Colonic mucosa (tissue), 4 donors: ENCODE data around the gene WDR44. TPM values are rescaled to one million over a fixed set of nuclear protein-coding genes. Genes with fewer than 3 reads are reported as not detected.

Experiments used
- DNase-seq: peaks from one replicate; pipeline ENCODE4 v3.0.0-alpha.2; 2020
- H3K27ac ChIP-seq: fragments of 200-600 bp; one replicate; pipeline ENCODE4 v1.8.0; 2021
- H3K27me3 ChIP-seq: fragments of 200-600 bp; one replicate; pipeline ENCODE4 v1.8.0; 2021
- H3K36me3 ChIP-seq: fragments of 200-600 bp; one replicate; pipeline ENCODE4 v1.8.0; 2021
- H3K4me1 ChIP-seq: fragments of 200-600 bp; one replicate; pipeline ENCODE4 v1.8.0; 2021; ENCODE audit warnings: mild to moderate bottlenecking
- H3K4me3 ChIP-seq: fragments of 200-600 bp; one replicate; pipeline ENCODE4 v1.8.0; 2021
- H3K9ac ChIP-seq, 2 donors: one replicate each; pipeline ENCODE4 v1.7.0; 2013; ENCODE audit warnings: control low read depth in 2 of 2, low read depth in 2 of 2, low read length in 2 of 2
- H3K9me3 ChIP-seq: fragments of 200-600 bp; one replicate; pipeline ENCODE4 v1.8.0; 2021
- CTCF ChIP-seq: fragments of 200-600 bp; IDR thresholded peaks from one replicate; pipeline ENCODE4 v1.8.0; 2022; ENCODE audit warnings: antibody characterized with exemption, mild to moderate bottlenecking
- intact Hi-C: fragments of 100-400 bp; cut with DNase I; formaldehyde crosslinking; loops from one replicate; pipeline ENCODE4 v1.14.1; 2022
- total RNA-seq, 2 donors: library from RNA; stranded (reverse); fragmentation: NEBNext Ultra II Directional in 1 of 2; extraction: Animal tissue kit (Norgen Biotek cat#: 25700) in 1 of 2; gene quantifications; one replicate each; pipeline ENCODE4 v1.2.1, GENCODE V29; 2021
- donor health status: healthy.
- donor health status: DM: no; HTN: no; CAD: no.
- donor health status: DM: no; HTN: no; CAD: no.

The WDR44 gene
- total RNA-seq, 2 donors from 2014 or later = 8.0 to 13.4 TPM

DNA sequence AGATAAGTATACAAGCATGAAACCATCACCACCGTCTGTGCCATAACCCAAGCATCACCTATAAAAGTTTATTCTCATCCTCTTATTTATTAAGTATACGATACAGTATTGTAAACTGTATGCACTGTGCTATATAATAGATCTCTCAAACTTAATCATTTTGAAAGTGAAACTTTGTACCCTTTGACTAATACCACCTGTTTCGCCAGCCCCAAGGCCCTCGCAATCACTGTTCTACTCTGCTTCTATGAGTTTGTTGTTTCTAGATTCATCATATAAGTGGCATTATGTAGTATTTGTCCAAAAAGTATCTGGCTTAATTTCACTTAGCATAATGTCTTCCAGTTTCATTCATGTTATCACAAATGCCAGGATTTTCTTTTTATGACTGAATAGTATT is 77.7 kb downstream of the WDR44 start:
- H3K9ac ChIP-seq = no peak overlapping the region
- H3K4me1 ChIP-seq = no peaks in the 10 kb centered on the region
- TF ChIP-seq CTCF = no peak
- no peaks in the 10 kb centered on the region for H3K9me3 ChIP-seq
- H3K27me3 ChIP-seq = no peaks in the 10 kb centered on the region
- no peak overlapping the region for H3K27ac ChIP-seq
- H3K4me3 ChIP-seq = no peak overlapping the region
- DNase-seq = no peak
- H3K36me3 ChIP-seq = no peaks in the 10 kb centered on the region
- intact Hi-C loops = no loop called here

GRCh38 chrX:118432799-118433198 is 86.9 kb downstream of the WDR44 start:
- Histone ChIP-seq H3K9me3 (no peaks in the 10 kb centered on the region), H3K36me3 (no peaks in the 10 kb centered on the region), H3K27me3 (no peaks in the 10 kb centered on the region), H3K4me3 (no peak overlapping the region), H3K27ac (no peak overlapping the region), H3K9ac (no peak overlapping the region), H3K4me1 (no peaks in the 10 kb centered on the region)
- TF ChIP-seq CTCF = no peak
- DNase-seq = no peak
- intact Hi-C loops = no loop called here

DNA sequence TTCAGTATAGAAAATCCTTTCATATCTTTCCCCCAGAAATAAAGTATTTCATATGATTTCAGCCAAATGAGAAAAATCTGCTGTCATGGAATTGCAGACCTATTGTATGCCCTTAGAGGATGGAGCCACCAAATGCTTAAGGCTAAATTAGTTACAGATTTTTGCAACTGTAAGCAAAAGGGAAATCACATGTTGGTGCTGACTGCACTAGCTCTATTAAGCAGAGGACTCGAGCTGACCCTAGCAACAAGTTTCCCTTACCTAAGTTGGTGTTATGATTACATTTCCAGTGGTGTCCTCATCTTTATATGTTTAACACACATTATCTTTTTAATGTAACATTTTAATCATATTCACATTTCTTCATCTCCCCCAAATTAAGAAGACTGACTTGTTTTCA is 91.4 kb downstream of the WDR44 start:
- H3K4me1 ChIP-seq = no peaks in the 10 kb centered on the region
- no peak for DNase-seq
- TF ChIP-seq CTCF = no peak
- no peaks in the 10 kb centered on the region for H3K27me3 ChIP-seq
- H3K27ac ChIP-seq = no peak overlapping the region
- H3K9ac ChIP-seq = no peak overlapping the region
- no peaks in the 10 kb centered on the region for H3K9me3 ChIP-seq
- no peak overlapping the region for H3K4me3 ChIP-seq
- H3K36me3 ChIP-seq = no peaks in the 10 kb centered on the region
- intact Hi-C loops = no loop called here

DNA sequence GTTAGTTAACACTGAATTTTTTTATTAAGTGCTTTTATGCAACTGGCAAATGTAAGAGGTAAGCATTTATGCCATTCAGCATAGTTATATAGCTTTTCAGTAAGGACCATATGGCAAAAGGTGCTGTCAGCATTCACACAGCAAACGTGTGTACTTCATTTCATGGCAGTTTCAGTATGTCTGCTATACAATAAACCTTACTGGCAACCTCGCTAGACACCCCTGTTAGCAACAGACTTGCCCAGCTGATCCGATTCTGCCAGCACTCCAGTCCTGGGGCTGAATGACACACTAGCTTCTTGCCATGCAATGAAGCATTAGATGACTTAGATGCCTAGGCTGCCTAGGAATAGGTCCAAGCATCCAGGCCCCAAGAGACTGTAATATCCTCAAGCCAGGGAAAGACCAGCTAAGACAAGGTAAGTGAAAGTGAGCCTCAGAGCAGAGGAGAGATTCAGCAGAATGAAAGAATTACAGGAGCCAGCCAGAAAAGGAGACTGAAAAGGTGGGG is 102.4 kb downstream of the WDR44 start:
- Histone ChIP-seq H3K4me1 (no peaks in the 10 kb centered on the region), H3K27me3 (no peaks in the 10 kb centered on the region), H3K4me3 (no peak overlapping the region), H3K9me3 (no peaks in the 10 kb centered on the region), H3K9ac (no peak overlapping the region), H3K27ac (no peak overlapping the region), H3K36me3 (no peaks in the 10 kb centered on the region)
- intact Hi-C loops = no loop called here
- DNase-seq = no peak
- no peak for TF ChIP-seq CTCF

DNA sequence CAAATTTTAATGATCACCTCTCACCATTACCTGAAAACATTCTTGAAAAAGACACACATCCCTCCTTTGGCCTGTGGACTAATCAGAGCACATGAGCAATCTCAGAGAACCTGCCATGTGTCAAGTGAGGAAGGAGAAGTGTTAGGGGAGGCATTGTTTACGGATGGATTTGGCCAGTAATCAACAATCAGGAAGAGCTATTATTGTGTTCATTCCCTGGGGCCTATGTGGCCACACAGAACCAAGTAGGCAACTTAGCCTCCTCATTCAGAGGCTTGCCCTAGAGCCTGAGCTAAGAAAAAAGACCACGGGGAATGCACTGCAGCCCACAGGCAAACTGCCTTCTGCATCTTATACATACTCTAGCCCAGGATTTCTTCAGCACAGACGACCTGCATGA is 109.1 kb downstream of the WDR44 start:
- no peak overlapping the region for H3K9ac ChIP-seq
- no peaks in the 10 kb centered on the region for H3K36me3 ChIP-seq
- H3K27ac ChIP-seq = no peak overlapping the region
- no peak for TF ChIP-seq CTCF
- intact Hi-C loops = loop anchor here (10.0 kb wide), 1 partner anchor 150 kb away; no protein-coding TSS in a partner anchor
- H3K27me3 ChIP-seq = no peaks in the 10 kb centered on the region
- DNase-seq = no peak
- no peaks in the 10 kb centered on the region for H3K9me3 ChIP-seq
- no peaks in the 10 kb centered on the region for H3K4me1 ChIP-seq
- H3K4me3 ChIP-seq = no peak overlapping the region
